ENCODE data around the gene CCT2.

Gene CCT2

DNA sequence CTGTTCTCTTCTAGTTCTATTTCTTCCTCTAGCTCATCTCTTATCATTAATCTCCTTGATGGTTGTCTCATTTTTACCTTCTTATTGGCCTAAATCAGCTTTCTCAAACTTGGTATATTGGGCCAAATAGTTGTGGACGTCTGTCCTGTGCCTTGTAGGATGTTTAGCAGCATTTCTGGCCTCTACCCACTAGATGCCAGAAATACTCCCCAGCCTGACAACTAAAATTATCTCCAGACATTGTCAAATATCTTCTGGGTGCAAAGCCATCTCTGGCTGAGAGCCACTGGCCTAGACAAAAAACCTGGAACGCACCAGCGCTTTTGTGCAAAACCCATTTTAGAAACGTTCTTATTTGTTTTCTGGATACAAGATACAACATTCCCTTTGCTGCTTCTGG lies 64.3 kb downstream of the CCT2 start:
- POLR2A ChIA-PET = no interaction called here
- Histone ChIP-seq H3K27ac (ENCODE audit: extremely low read depth, low read depth, low read length) (no peak overlapping the region), H3K9me3 (ENCODE audit: control insufficient read depth, insufficient read depth, low read depth, low read length) (no peaks in the 10 kb centered on the region), H3K36me3 (ENCODE audit: control insufficient read depth in 2 of 2, insufficient read depth in 1 of 2, low read length in 2 of 2) (no peaks in the 10 kb centered on the region), H3K4me3 (ENCODE audit: low read depth, low read length) (no peak overlapping the region), H3K4me1 (ENCODE audit: control insufficient read depth, insufficient read depth, low read length) (no peaks in the 10 kb centered on the region)
- TF ChIP-seq ZNF221 (tag by site-specific recombination; IDR thresholded peaks at IDR 0.05; ENCODE audit: borderline replicate concordance) = no peak
- TF ChIP-seq, protein P1, sequence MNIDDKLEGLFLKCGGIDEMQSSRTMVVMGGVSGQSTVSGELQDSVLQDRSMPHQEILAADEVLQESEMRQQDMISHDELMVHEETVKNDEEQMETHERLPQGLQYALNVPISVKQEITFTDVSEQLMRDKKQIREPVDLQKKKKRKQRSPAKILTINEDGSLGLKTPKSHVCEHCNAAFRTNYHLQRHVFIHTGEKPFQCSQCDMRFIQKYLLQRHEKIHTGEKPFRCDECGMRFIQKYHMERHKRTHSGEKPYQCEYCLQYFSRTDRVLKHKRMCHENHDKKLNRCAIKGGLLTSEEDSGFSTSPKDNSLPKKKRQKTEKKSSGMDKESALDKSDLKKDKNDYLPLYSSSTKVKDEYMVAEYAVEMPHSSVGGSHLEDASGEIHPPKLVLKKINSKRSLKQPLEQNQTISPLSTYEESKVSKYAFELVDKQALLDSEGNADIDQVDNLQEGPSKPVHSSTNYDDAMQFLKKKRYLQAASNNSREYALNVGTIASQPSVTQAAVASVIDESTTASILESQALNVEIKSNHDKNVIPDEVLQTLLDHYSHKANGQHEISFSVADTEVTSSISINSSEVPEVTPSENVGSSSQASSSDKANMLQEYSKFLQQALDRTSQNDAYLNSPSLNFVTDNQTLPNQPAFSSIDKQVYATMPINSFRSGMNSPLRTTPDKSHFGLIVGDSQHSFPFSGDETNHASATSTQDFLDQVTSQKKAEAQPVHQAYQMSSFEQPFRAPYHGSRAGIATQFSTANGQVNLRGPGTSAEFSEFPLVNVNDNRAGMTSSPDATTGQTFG (tag by site-specific recombination; IDR thresholded peaks at IDR 0.05; ENCODE audit: borderline replicate concordance) = no peak
- no peak for TF ChIP-seq ZNF777 (tag by site-specific recombination; IDR thresholded peaks at IDR 0.05; ENCODE audit: borderline replicate concordance)
- TF ChIP-seq, protein P2, sequence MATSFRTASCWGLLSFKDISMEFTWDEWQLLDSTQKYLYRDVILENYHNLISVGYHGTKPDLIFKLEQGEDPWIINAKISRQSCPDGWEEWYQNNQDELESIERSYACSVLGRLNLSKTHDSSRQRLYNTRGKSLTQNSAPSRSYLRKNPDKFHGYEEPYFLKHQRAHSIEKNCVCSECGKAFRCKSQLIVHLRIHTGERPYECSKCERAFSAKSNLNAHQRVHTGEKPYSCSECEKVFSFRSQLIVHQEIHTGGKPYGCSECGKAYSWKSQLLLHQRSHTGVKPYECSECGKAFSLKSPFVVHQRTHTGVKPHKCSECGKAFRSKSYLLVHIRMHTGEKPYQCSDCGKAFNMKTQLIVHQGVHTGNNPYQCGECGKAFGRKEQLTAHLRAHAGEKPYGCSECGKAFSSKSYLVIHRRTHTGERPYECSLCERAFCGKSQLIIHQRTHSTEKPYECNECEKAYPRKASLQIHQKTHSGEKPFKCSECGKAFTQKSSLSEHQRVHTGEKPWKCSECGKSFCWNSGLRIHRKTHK (tag by site-specific recombination; IDR thresholded peaks at IDR 0.05) = no peak
- TF ChIP-seq ZNF558 (tag by site-specific recombination; IDR thresholded peaks at IDR 0.05) = no peak
- no peak for TF ChIP-seq HOXC10 (CRISPR knock-in tag; IDR thresholded peaks at IDR 0.05)
- TF ChIP-seq ZNF2 (tag by site-specific recombination; IDR thresholded peaks at IDR 0.05) = no peak
- no peak for TF ChIP-seq ZNF626 (tag by site-specific recombination; IDR thresholded peaks at IDR 0.05)
- TF ChIP-seq, protein P3, sequence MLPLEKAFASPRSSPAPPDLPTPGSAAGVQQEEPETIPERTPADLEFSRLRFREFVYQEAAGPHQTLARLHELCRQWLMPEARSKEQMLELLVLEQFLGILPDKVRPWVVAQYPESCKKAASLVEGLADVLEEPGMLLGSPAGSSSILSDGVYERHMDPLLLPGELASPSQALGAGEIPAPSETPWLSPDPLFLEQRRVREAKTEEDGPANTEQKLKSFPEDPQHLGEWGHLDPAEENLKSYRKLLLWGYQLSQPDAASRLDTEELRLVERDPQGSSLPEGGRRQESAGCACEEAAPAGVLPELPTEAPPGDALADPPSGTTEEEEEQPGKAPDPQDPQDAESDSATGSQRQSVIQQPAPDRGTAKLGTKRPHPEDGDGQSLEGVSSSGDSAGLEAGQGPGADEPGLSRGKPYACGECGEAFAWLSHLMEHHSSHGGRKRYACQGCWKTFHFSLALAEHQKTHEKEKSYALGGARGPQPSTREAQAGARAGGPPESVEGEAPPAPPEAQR (tag by site-specific recombination; IDR thresholded peaks at IDR 0.05) = no peak
- TF ChIP-seq, protein P4, sequence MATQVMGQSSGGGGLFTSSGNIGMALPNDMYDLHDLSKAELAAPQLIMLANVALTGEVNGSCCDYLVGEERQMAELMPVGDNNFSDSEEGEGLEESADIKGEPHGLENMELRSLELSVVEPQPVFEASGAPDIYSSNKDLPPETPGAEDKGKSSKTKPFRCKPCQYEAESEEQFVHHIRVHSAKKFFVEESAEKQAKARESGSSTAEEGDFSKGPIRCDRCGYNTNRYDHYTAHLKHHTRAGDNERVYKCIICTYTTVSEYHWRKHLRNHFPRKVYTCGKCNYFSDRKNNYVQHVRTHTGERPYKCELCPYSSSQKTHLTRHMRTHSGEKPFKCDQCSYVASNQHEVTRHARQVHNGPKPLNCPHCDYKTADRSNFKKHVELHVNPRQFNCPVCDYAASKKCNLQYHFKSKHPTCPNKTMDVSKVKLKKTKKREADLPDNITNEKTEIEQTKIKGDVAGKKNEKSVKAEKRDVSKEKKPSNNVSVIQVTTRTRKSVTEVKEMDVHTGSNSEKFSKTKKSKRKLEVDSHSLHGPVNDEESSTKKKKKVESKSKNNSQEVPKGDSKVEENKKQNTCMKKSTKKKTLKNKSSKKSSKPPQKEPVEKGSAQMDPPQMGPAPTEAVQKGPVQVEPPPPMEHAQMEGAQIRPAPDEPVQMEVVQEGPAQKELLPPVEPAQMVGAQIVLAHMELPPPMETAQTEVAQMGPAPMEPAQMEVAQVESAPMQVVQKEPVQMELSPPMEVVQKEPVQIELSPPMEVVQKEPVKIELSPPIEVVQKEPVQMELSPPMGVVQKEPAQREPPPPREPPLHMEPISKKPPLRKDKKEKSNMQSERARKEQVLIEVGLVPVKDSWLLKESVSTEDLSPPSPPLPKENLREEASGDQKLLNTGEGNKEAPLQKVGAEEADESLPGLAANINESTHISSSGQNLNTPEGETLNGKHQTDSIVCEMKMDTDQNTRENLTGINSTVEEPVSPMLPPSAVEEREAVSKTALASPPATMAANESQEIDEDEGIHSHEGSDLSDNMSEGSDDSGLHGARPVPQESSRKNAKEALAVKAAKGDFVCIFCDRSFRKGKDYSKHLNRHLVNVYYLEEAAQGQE (tag by site-specific recombination; IDR thresholded peaks at IDR 0.05) = no peak
- no peak for TF ChIP-seq ZNF555 (tag by site-specific recombination; conservative IDR thresholded peaks at IDR 0.05)
- TF ChIP-seq PRDM1 (tag by site-specific recombination; IDR thresholded peaks at IDR 0.05) = no peak
- no peak for TF ChIP-seq MYNN (tag by site-specific recombination; IDR thresholded peaks at IDR 0.05; ENCODE audit: borderline replicate concordance)
- no peak for TF ChIP-seq GLI4 (tag by site-specific recombination; IDR thresholded peaks at IDR 0.05)
- no peak for TF ChIP-seq KLF10 (tag by site-specific recombination; IDR thresholded peaks at IDR 0.05)
- no peak for TF ChIP-seq ZNF19 (tag by site-specific recombination; IDR thresholded peaks at IDR 0.05; ENCODE audit: low read depth)
- CTCF ChIA-PET = interaction anchor here (0.7 to 2.2 kb wide), 3 partner anchors 10 to 41 kb away, joined by 3 to 10 read pairs (median 3); no protein-coding TSS in a partner anchor

Measured in HEK293 (cell line).